Bone marrow (tissue), 2 donors: ENCODE measurements around the gene GGT7.
A peak's percentile ranks its signal among the peaks of the same experiment; 100 is the strongest.
"Not testable (repeated sequence)": the region's sequence is repeated elsewhere in the genome, so short reads cannot be mapped to it uniquely, and the experiment has no call there.

Source experiments
- DNase-seq, 2 donors: peaks; one replicate each; lab custom pipeline; 2025; lab: John Stamatoyannopoulos, UW

GGT7 gene

GRCh38 chr20:34848597-34848996, 24.1 kb downstream of the GGT7 start:
- DNase-seq, result no peak

DNA sequence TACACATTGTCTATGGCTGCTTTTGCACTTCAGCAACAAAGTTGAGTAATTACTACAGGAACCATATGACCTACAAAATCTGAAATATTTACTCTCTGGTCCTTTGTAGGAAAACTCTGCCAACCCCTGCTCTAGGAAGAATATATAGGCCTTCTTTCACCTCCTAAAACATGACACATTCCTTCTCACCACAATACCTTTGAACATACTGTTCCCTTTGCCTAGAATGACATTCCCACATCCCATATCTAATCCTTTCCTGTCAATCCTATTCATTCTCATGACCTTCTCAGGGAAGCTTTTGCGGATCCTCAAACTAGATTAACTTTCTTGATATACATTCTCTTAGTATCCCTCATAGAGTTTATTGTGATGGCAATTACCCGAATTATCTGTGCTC, 29.2 kb downstream of the GGT7 start:
- no peak for DNase-seq

DNA sequence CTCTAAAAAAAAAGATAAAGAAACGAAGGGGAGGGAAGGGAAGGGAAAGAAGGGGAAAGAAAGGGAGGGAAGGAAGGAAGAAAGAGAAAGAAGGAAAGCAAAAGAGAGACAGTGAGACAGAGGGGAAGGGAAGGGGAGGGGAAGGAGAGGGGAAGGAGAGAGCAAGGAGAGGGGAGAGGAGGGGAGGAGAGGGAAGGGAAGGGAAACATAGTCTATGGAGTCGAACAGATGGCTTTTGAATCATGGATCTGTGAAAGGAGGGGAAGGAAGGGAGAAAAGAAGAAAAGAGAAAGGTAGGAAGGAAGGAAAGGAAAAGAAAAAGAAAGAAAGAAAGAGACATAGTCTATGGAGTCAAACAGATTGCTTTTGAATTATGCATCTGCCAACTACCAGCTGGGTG, 30.5 kb downstream of the GGT7 start:
- no peak for DNase-seq

GRCh38 chr20:34834459-34834893, 38.2 kb downstream of the GGT7 start:
- peak; percentile 1 to 36 for DNase-seq

DNA sequence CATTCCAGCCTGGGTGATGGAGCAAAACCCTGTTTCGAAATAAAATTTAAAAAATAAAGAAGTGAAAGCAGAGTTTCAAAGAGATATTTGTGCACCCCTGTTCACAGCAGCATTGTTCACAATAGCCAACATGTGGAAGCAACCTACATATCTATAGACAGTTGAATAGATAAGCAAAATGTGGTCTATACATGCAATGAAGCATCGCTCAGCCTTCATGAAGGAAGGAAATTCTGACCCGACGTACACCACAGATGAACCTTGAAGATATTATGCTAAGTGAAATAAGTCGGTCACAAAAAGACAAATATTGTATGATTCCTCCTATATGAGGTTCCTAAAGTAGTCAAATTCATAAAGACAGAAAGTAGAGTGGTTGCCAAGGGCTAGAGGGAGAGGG, 40.7 kb downstream of the GGT7 start:
- no peak for DNase-seq

DNA sequence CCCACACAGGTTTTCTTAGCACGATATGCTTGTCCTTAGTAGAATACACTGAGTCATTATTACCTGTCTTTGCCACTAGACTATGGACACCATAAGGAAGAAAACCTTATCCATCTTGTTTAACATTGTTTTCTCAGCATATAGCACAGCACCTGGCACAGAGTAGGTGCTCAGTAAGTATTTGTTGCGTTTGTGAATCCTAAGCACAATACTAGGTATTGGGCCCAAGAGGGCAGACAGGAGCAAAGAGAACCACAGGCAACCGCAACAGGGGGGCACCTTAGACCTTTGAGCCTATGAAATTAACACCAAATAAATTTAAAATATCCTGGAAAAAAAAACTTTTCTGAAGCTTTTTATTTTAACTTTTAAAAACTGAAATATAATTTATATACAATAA, 43.5 kb downstream of the GGT7 start:
- DNase-seq, result no peak

- peak; percentile 23 to 59 for DNase-seq
Observed at GRCh38 chr20:34825530-34826362, 46.9 kb downstream of the GGT7 start, which contains the start of gene NCOA6. TSS of gene NCOA6 (minus strand) at chr20:34825651. CDS start at chr20:34782355, 43,296 bp downstream.

- DNase-seq, result peak; percentile 13 to 67
Observed at GRCh38 chr20:34824806-34825529, 47.7 kb downstream of the GGT7 start.

- DNase-seq, result peak; percentile 8 to 52
Observed at GRCh38 chr20:34824452-34824805, 48.2 kb downstream of the GGT7 start.

GRCh38 chr20:34824026-34824425, 48.6 kb downstream of the GGT7 start:
- DNase-seq, result no peak

- no peak for DNase-seq
Observed at GRCh38 chr20:34820805-34821578, 51.7 kb downstream of the GGT7 start.

GRCh38 chr20:34817801-34818200, 54.9 kb downstream of the GGT7 start:
- DNase-seq, result no peak

DNA sequence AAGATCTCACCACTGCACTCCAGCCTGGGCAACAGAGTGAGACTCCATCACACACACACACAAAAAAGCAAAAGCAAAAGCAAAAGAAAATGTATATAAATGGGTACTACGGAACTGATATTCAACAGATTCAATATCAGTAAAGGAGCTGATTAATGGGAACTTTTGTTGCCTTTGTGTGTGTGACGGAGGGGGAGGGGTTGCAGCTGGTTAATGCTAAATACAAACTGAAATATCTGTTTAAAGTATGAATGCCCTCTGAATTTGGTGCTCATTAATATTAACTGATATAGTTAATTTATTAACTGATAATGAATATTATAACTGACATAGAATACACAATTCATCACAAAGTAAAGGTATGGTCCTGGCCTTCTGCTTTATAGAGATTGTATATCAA, 55.6 kb downstream of the GGT7 start:
- DNase-seq, result no peak

GRCh38 chr20:34815636-34816035, 57.0 kb downstream of the GGT7 start:
- no peak for DNase-seq

DNA sequence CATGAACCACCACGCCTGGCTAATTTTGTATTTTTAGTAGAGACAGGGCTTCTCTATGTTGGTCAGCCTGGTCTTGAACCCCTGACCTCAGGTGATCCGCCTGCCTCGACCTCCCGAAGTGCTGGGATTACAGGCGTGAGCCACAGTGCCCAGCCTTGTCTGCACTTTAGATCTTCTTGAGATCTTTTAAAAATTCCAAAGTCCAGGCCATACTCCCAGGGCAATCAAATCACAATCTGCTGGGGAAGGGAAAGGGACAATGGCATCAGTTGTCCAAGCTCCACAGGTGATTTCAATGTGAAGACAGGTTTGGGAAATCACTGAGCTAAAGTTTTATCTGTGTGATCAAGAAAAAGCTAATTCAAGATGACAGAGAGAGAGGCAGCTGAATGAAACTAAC, 64.1 kb downstream of the GGT7 start:
- DNase-seq, result no peak

DNA sequence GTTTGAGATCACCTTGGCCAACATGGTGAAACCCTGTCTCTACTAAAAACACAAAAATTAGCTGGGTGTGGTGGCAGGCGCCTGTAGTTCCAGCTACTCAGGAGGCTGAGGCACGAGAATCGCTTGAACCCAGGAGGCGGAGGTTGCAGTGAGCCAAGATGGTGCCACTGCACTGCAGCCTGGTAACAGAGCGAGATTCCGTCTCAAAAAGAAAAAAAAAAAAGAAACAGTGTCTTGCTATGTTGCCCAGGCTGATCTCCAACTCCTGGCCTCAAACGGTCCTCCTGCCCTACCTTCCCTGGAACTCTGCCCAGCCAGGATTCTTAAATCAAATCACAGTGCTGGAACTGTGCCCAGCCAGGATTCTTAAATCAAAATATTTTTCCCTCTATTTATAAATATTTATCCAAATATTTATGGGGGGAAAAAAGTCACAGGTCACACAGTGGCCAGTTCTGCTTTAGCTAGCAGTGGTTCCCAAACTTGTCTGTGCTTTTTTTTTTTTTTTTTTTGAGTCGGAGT, 64.7 kb downstream of the GGT7 start:
- DNase-seq, result not testable (repeated sequence)

GRCh38 chr20:34806255-34806654, 66.4 kb downstream of the GGT7 start:
- no peak for DNase-seq

GRCh38 chr20:34798871-34799270, 73.8 kb downstream of the GGT7 start:
- DNase-seq, result no peak

- no peak for DNase-seq
Observed at GRCh38 chr20:34798328-34798727, 74.3 kb downstream of the GGT7 start.

DNA sequence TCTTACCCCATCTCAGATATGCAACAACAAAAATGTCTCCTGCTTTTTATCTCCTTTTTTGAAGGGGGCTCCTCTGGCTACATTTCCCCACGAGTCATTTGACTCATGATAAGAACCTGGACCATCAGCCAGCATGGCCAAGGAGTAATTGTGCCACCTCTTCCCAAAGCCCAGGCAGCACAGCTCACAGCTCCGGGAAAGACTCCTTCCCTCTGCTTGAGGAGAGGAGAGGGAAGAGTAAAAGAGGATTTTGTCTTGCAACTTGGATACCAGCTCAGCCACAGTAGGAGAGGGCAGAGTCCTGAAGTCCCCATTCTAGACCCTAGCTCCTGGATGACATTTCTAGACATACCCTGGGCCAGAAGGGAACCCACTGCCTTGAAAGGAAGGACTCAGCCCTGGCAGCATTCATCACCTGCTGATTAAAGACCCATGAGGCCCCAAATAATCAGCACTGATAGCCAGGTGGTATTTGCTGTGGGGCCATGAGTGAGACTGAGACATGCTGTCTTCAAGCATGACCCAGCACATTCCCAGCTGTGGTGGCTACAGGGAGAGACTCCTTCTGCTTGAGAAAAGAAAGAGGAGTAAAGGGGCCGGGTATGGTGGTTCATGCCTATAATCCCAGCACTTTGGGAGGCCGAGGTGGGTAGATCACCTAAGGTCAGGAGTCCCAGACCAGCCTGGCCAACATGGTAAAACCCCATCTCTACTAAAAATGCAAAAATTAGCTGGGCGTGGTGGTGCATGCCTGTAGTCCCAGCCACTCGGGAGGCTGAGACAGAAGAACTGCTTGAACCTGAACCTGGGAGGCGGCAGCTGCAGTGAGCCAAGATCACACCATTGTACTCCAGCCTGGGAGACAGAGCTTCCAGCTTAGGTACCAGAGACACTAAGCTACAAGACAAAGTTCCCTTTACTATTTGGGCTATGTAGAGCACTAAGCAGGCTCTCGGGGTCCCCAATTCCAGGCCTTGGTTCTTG, 75.4 kb downstream of the GGT7 start:
- no peak for DNase-seq
